Parathyroid adenoma (tissue), 2 donors: ENCODE results near the gene SYP.

ENCODE experiments used
- H2AFZ ChIP-seq: fragments of 300-600 bp; sonication (generic); one replicate; pipeline ENCODE4 v1.7.0; 2017; ENCODE audit warnings: antibody characterized with exemption, mild to moderate bottlenecking
- H3K27ac ChIP-seq: fragments of 300-600 bp; sonication (generic); one replicate; pipeline ENCODE4 v1.7.0; 2017
- H3K27me3 ChIP-seq: fragments of 300-600 bp; sonication (generic); one replicate; pipeline ENCODE4 v1.7.0; 2017; ENCODE audit warnings: low read length; ENCODE audit not compliant: control insufficient read depth, insufficient read depth
- H3K36me3 ChIP-seq: fragments of 300-600 bp; sonication (generic); one replicate; pipeline ENCODE4 v1.7.0; 2017; ENCODE audit warnings: low read length; ENCODE audit not compliant: control insufficient read depth, insufficient read depth
- H3K4me1 ChIP-seq: fragments of 300-600 bp; sonication (generic); one replicate; pipeline ENCODE4 v1.7.0; 2017; ENCODE audit warnings: control low read depth
- H3K4me2 ChIP-seq: fragments of 300-600 bp; sonication (generic); one replicate; pipeline ENCODE4 v1.7.0; 2017; ENCODE audit warnings: low read length
- H3K4me3 ChIP-seq: fragments of 300-600 bp; sonication (generic); one replicate; pipeline ENCODE4 v1.7.0; 2017; ENCODE audit warnings: low read depth, low read length
- H3K79me2 ChIP-seq: fragments of 300-600 bp; sonication (generic); one replicate; pipeline ENCODE4 v1.7.0; 2017; ENCODE audit warnings: control low read depth
- H3K9ac ChIP-seq: fragments of 300-600 bp; sonication (generic); one replicate; pipeline ENCODE4 v1.7.0; 2017; ENCODE audit warnings: mild to moderate bottlenecking
- H3K9me3 ChIP-seq: fragments of 300-600 bp; sonication (generic); one replicate; pipeline ENCODE4 v1.7.0; 2017; ENCODE audit warnings: low read length; ENCODE audit not compliant: control insufficient read depth
- CTCF ChIP-seq: fragments of 300-600 bp; sonication (generic); IDR thresholded peaks from one replicate; pipeline ENCODE4 v1.7.0; 2017; ENCODE audit warnings: antibody characterized with exemption, mild to moderate bottlenecking
- donor health status: primary hyperparathyroidism.

SYP gene

GRCh38 chrX:49209434-49210251, 9.7 kb upstream of the SYP start:
- no peaks in the 10 kb centered on the region for H3K27me3 ChIP-seq
- TF ChIP-seq CTCF = no peak
- no peaks in the 10 kb centered on the region for H3K9me3 ChIP-seq
- H3K27ac ChIP-seq = no peak overlapping the region
- no peaks in the 10 kb centered on the region for H3K36me3 ChIP-seq
- no peak overlapping the region for H3K4me2 ChIP-seq
- H2AFZ ChIP-seq = no peak overlapping the region
- H3K4me3 ChIP-seq = no peak overlapping the region
- no peak overlapping the region for H3K9ac ChIP-seq
- H3K4me1 ChIP-seq = no peaks in the 10 kb centered on the region
- no peaks in the 10 kb centered on the region for H3K79me2 ChIP-seq

- H3K27me3 ChIP-seq = no peaks in the 10 kb centered on the region
- no peak overlapping the region for H3K4me3 ChIP-seq
- no peaks in the 10 kb centered on the region for H3K36me3 ChIP-seq
- no peak overlapping the region for H3K27ac ChIP-seq
- TF ChIP-seq CTCF = no peak
- no peak overlapping the region for H3K9ac ChIP-seq
- no peaks in the 10 kb centered on the region for H3K9me3 ChIP-seq
- H3K4me2 ChIP-seq = no peak overlapping the region
- H3K79me2 ChIP-seq = no peaks in the 10 kb centered on the region
- no peak overlapping the region for H2AFZ ChIP-seq
- no peaks in the 10 kb centered on the region for H3K4me1 ChIP-seq
These were observed 8.4 kb upstream of the SYP start for GRCh38 chrX:49208399-49208798.

GRCh38 chrX:49206543-49206942, 6.5 kb upstream of the SYP start:
- no peak for TF ChIP-seq CTCF
- no peak overlapping the region for H3K4me3 ChIP-seq
- H3K79me2 ChIP-seq = no peaks in the 10 kb centered on the region

GRCh38 chrX:49205443-49205842, 5.5 kb upstream of the SYP start:
- no peaks in the 10 kb centered on the region for H3K36me3 ChIP-seq
- H3K4me1 ChIP-seq = peaks cover 2% of the 10 kb centered on the region
- H3K27me3 ChIP-seq = no peaks in the 10 kb centered on the region
- H3K9ac ChIP-seq = no peak overlapping the region
- no peaks in the 10 kb centered on the region for H3K79me2 ChIP-seq
- TF ChIP-seq CTCF = no peak
- H3K4me2 ChIP-seq = no peak overlapping the region
- H3K27ac ChIP-seq = no peak overlapping the region
- H3K4me3 ChIP-seq = no peak overlapping the region
- no peaks in the 10 kb centered on the region for H3K9me3 ChIP-seq
- no peak overlapping the region for H2AFZ ChIP-seq

More at GRCh38 chrX:49206543-49206942, 6.5 kb upstream of the SYP start:
- no peak overlapping the region for H3K27ac ChIP-seq
- no peaks in the 10 kb centered on the region for H3K4me1 ChIP-seq
- H3K27me3 ChIP-seq = no peaks in the 10 kb centered on the region
- H3K9me3 ChIP-seq = no peaks in the 10 kb centered on the region
- H3K9ac ChIP-seq = no peak overlapping the region
- no peaks in the 10 kb centered on the region for H3K36me3 ChIP-seq
- no peak overlapping the region for H3K4me2 ChIP-seq
- no peak overlapping the region for H2AFZ ChIP-seq

GRCh38 chrX:49204709-49205108, 4.7 kb upstream of the SYP start:
- Histone ChIP-seq H3K4me1 (peaks cover 3% of the 10 kb centered on the region), H3K27me3 (no peaks in the 10 kb centered on the region), H3K36me3 (no peaks in the 10 kb centered on the region), H3K79me2 (no peaks in the 10 kb centered on the region), H3K9ac (no peak overlapping the region), H3K4me2 (no peak overlapping the region), H3K27ac (no peak overlapping the region), H3K4me3 (no peak overlapping the region), H3K9me3 (no peaks in the 10 kb centered on the region), H2AFZ (no peak overlapping the region)
- TF ChIP-seq CTCF = no peak
